LNCaP clone FGC (cell line): ENCODE results near the gene OR2K2.
"Not testable (repeated sequence)": the region's sequence is repeated elsewhere in the genome, so short reads cannot be mapped to it uniquely, and the experiment has no call there.

Experiments used
- DNase-seq: peaks from one replicate; pipeline ENCODE4 v3.0.0-alpha.2; 2011; ENCODE audit warnings: low read depth
- H3K4me3 ChIP-seq: 2 replicates; pipeline ENCODE4 v1.5.1; 2011; ENCODE audit warnings: mild to moderate bottlenecking, low read depth, low read length, control low read depth
- TF ChIP-seq, protein P1 (sequence below): IDR thresholded peaks from 2 replicates; pipeline ENCODE4 v1.5.1; 2012; ENCODE audit warnings: mild to moderate bottlenecking; ENCODE audit not compliant: control insufficient read depth, insufficient read depth; ENCODE audit errors: extremely low read depth

OR2K2 gene

GRCh38 chr9:111297066-111297824 is 32.8 kb downstream of the OR2K2 start:
- TF ChIP-seq, protein P1, sequence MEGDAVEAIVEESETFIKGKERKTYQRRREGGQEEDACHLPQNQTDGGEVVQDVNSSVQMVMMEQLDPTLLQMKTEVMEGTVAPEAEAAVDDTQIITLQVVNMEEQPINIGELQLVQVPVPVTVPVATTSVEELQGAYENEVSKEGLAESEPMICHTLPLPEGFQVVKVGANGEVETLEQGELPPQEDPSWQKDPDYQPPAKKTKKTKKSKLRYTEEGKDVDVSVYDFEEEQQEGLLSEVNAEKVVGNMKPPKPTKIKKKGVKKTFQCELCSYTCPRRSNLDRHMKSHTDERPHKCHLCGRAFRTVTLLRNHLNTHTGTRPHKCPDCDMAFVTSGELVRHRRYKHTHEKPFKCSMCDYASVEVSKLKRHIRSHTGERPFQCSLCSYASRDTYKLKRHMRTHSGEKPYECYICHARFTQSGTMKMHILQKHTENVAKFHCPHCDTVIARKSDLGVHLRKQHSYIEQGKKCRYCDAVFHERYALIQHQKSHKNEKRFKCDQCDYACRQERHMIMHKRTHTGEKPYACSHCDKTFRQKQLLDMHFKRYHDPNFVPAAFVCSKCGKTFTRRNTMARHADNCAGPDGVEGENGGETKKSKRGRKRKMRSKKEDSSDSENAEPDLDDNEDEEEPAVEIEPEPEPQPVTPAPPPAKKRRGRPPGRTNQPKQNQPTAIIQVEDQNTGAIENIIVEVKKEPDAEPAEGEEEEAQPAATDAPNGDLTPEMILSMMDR, result no peak
- DNase-seq, result no peak

DNA sequence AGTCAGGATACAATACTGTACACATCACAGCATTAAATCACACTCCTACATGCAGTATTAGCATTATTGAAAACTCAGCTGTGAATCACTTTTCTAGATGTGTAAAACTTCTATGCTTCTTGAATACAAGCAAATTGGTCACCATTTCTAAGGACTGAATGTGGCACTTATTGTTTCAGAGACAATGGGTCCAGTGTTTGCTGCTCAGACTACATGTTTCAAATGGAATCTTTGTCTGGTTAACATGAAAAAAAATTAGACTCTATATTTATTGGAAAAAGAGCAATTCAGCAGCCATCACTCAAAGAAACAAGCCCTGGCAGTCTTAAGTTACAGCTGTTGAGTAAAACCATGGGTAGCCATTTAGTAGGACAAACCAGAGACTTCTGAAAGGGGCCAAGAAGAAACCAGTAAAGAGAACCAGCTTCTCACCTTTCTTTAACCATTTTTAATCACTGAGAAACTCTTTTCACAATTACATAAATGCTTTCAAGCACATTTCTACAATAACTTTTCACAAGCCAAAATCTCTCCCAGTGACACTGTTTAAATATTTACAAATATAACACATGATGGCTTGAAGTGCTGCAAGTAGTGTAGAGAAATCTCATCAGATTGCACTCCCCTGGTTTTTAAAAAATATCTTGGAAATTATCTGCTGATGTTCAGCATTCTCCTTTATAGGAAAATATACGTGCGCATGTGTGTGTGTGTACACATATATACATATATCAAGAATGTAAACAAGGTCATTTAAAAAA is 35.2 kb downstream of the OR2K2 start:
- TF ChIP-seq, protein P1, result no peak
- DNase-seq, result no peak
- H3K4me3 ChIP-seq, result no peak overlapping the region

More at GRCh38 chr9:111297066-111297824, 32.8 kb downstream of the OR2K2 start:
- H3K4me3 ChIP-seq, result no peak overlapping the region

DNA sequence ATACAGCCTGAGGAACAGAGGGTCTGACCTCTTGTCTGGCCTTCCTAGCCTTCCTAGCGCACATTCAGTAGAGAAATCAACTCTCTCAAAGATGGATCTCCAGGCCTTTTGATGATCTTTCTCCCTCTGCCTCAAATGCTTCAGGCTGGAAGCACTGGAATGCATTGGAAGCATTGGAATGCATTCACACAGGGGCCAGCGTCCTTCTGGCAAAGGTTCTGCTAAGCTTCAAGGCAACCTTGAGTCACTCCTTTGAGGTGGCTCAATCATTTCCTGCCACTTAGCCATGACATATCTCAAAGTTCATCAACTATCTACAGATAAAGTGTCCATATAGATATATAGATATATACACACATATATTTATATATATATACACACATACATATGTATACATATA is 42.9 kb downstream of the OR2K2 start:
- DNase-seq, result no peak
- no peak overlapping the region for H3K4me3 ChIP-seq
- TF ChIP-seq, protein P1, result no peak

DNA sequence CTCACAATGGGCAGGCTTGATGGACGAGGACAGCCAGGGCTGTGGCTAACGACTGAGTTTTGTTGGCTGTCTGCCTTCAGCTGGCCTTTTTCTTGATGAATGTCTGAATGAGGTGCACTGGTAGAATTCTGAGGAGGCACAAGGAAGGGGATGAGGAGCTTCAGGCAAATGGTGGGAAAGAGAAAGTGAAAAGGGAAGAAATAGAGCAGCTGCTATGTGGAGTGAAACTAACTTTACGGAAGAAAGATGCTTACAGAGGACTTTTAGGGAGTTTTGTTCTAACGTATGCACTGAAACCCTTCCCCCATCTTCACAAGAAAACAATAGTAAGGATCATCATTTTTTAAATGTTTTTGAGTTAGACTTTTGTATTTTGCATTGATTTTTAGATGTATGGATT is 45.3 kb downstream of the OR2K2 start:
- DNase-seq, result no peak
- no peak overlapping the region for H3K4me3 ChIP-seq
- TF ChIP-seq, protein P1, result no peak

- TF ChIP-seq, protein P1, result no peak
- H3K4me3 ChIP-seq, result no peak overlapping the region
- DNase-seq, result no peak
Measured at GRCh38 chr9:111282845-111283244, 47.2 kb downstream of the OR2K2 start.

DNA sequence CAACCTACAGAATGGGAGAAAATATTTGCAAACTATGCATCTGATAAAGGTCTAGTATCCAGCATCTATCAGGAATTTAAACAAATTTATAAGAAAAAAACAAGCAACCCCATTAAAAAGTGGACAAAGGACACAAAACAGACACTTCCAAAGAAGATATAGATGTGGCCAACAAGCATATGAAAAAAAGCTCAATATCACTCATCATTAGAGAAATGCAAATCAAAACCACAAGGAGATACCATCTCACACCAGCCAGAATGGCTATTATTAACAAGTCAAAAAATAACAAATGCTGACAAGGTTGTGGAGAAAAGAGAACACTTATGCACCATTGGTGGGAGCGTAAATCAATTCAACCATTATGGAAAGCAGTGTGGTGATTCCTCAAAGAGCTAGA is 49.2 kb downstream of the OR2K2 start:
- not testable (repeated sequence) for DNase-seq, H3K4me3 ChIP-seq
